Neural progenitor cell (in vitro differentiated cells): ENCODE data around the gene PALB2. TPM values are rescaled to one million over a fixed set of nuclear protein-coding genes. Genes with fewer than 3 reads are reported as not detected.

Experiments used
- DNase-seq: peaks from one replicate; pipeline ENCODE4 v3.0.0-alpha.2; 2016; ENCODE audit warnings: low spot score
- H2AFZ ChIP-seq: fragments of 200-600 bp; sonication (generic); replicated peaks from 2 replicates; pipeline ENCODE4 v1.6.1; 2016; ENCODE audit warnings: antibody characterized with exemption
- H3F3A ChIP-seq: fragments of 200-600 bp; sonication (generic); 2 replicates; pipeline ENCODE4 v1.6.1; 2016; ENCODE audit warnings: antibody characterized with exemption, low read depth
- H3K27ac ChIP-seq: fragments of 200-600 bp; sonication (generic); 2 replicates; pipeline ENCODE4 v1.5.1; 2016; ENCODE audit warnings: mild to moderate bottlenecking
- H3K27me3 ChIP-seq: fragments of 200-600 bp; sonication (generic); 2 replicates; pipeline ENCODE4 v1.6.1; 2016; ENCODE audit warnings: mild to moderate bottlenecking, moderate library complexity
- H3K36me3 ChIP-seq: fragments of 200-600 bp; sonication (generic); 2 replicates; pipeline ENCODE4 v1.5.1; 2016
- H3K4me1 ChIP-seq: fragments of 200-600 bp; sonication (generic); 2 replicates; pipeline ENCODE4 v1.6.1; 2016; ENCODE audit warnings: mixed run types
- H3K4me2 ChIP-seq: fragments of 200-600 bp; sonication (generic); 2 replicates; pipeline ENCODE4 v1.6.1; 2016
- H3K4me3 ChIP-seq: fragments of 200-600 bp; sonication (generic); 2 replicates; pipeline ENCODE4 v1.5.1; 2016
- H3K79me2 ChIP-seq: fragments of 200-600 bp; sonication (generic); 2 replicates; pipeline ENCODE4 v1.6.1; 2016; ENCODE audit warnings: low read depth
- H3K9ac ChIP-seq: fragments of 200-600 bp; sonication (generic); 2 replicates; pipeline ENCODE4 v1.6.1; 2016
- H3K9me3 ChIP-seq: fragments of 200-600 bp; sonication (generic); 2 replicates; pipeline ENCODE4 v1.5.1; 2016; ENCODE audit warnings: low read depth
- H4K20me1 ChIP-seq: fragments of 200-600 bp; sonication (generic); 2 replicates; pipeline ENCODE4 v1.6.1; 2016; ENCODE audit warnings: low read depth
- H3K27ac Mint-ChIP-seq: 3 replicates; pipeline ENCODE4 v1.8.0; 2021; ENCODE audit warnings: mixed read lengths
- H3K27me3 Mint-ChIP-seq: 2 replicates; pipeline ENCODE4 v1.8.0; 2022; ENCODE audit warnings: low read depth, mild to moderate bottlenecking, inconsistent platforms, moderate library complexity, mixed read lengths; ENCODE audit not compliant: insufficient read depth
- H3K36me3 Mint-ChIP-seq: 3 replicates; pipeline ENCODE4 v1.8.0; 2021; ENCODE audit warnings: mixed read lengths
- H3K4me1 Mint-ChIP-seq: 3 replicates; pipeline ENCODE4 v1.8.0; 2021; ENCODE audit warnings: mixed read lengths
- H3K4me3 Mint-ChIP-seq: 3 replicates; pipeline ENCODE4 v1.8.0; 2021; ENCODE audit warnings: mild to moderate bottlenecking, moderate library complexity, mixed read lengths
- H3K9me3 Mint-ChIP-seq: 3 replicates; pipeline ENCODE4 v1.8.0; 2020; ENCODE audit warnings: mixed read lengths
- EZH2 ChIP-seq: fragments of 200-600 bp; sonication (generic); IDR thresholded peaks from 2 replicates; pipeline ENCODE4 v1.6.1; 2017; ENCODE audit warnings: antibody characterized with exemption, mild to moderate bottlenecking, moderate library complexity
- EZH2phosphoT487 ChIP-seq: fragments of 200-600 bp; sonication (generic); IDR thresholded peaks from 2 replicates; pipeline ENCODE4 v1.6.1; 2017; ENCODE audit warnings: antibody characterized with exemption
- total RNA-seq: library from RNA; depleted of rRNA; stranded (reverse); fragments of >200 nt; gene quantifications from 2 replicates; pipeline ENCODE4 v1.2.3, GENCODE V29; 2015; ENCODE audit warnings: low replicate concordance
- TF ChIP-seq, protein P1 (sequence below): fragments of 200-600 bp; sonication (generic); IDR thresholded peaks from 2 replicates; pipeline ENCODE4 v1.5.1; 2017; ENCODE audit warnings: antibody characterized with exemption, mild to moderate bottlenecking

The PALB2 gene
- total RNA-seq, 1 donor from 2014 or later: 23.3 TPM

DNA sequence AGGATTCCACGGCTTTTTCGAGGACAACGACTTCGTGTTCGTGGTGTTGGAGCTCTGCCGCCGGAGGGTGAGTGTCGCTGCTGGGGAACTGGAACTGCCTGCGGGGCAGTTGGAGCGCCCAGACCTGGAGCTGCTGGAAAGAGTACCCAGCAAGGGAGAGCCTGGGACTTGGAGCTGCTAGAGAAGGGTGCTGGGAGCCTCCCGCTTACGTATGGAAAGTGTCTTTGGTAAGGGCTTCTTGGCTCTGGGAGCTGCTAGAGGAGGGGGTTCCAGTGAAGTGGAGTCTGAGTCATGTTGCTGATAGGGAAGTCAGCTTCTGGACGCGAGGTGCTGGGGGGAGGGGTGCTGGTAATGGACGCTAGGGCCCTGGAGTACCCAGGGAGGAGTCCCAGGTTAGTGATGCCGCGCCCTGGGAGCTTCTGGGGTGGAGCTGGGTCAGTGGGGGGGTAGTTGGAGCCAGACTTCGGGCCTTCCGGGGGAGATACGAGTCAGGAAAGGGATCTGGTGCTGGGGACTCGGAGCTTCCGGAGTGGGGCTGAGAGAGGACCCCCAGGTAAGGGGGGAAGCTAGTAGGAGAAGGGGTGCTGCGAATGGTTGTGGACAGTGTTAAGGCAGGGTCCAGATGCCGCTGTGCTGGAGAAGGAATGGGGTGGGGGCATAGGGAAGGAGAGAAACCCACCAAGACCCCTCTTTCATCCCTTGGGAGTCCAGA is 38.3 kb upstream of the PALB2 start:
- peaks cover 29% of the 10 kb centered on the region for H3K36me3 Mint-ChIP-seq
- peaks cover 57% of the 10 kb centered on the region for H3K79me2 ChIP-seq

DNA sequence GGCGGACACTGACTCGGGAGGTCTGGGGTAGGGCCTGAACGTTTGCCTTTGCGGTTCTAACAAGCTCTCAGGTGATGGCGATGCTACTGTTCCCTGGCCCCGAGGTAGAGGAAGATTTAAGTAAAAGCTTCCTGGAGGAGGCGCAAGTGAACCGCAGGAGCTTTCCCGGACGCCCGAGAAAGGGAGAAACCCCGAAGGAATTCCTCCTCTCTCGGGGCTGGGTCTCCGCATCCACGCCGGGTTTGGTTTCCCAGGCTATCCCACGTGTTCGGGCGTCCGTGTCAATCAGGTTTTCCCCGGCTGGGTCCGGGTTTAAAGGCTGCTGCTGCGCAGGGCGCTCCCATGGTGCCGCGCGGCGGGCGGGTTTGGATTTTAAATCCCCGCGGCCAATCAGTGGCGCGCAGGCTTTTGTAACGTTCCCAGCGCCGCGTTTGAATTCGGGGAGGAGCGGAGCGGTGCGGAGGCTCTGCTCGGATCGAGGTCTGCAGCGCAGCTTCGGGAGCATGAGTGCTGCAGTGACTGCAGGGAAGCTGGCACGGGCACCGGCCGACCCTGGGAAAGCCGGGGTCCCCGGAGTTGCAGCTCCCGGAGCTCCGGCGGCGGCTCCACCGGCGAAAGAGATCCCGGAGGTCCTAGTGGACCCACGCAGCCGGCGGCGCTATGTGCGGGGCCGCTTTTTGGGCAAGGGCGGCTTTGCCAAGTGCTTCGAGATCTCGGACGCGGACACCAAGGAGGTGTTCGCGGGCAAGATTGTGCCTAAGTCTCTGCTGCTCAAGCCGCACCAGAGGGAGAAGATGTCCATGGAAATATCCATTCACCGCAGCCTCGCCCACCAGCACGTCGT is 37.5 kb upstream of the PALB2 start, which contains the start of gene PLK1:
Gene PLK1, plus strand, starts transcription at position 460 of the 844 bp plus-strand sequence. Its CDS starts 44 bp downstream, at position 504.
- TF ChIP-seq EZH2phosphoT487 (no peak), EZH2 (no peak)
- TF ChIP-seq, protein P1, sequence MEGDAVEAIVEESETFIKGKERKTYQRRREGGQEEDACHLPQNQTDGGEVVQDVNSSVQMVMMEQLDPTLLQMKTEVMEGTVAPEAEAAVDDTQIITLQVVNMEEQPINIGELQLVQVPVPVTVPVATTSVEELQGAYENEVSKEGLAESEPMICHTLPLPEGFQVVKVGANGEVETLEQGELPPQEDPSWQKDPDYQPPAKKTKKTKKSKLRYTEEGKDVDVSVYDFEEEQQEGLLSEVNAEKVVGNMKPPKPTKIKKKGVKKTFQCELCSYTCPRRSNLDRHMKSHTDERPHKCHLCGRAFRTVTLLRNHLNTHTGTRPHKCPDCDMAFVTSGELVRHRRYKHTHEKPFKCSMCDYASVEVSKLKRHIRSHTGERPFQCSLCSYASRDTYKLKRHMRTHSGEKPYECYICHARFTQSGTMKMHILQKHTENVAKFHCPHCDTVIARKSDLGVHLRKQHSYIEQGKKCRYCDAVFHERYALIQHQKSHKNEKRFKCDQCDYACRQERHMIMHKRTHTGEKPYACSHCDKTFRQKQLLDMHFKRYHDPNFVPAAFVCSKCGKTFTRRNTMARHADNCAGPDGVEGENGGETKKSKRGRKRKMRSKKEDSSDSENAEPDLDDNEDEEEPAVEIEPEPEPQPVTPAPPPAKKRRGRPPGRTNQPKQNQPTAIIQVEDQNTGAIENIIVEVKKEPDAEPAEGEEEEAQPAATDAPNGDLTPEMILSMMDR: peak; percentile 53
- Histone ChIP-seq H2AFZ (peak within 1 kb of the TSS; percentile 80), H3K27ac (peak within 1 kb of the TSS; percentile 15), H3K4me2 (peak within 1 kb of the TSS; percentile 85), H3K4me3 (peak within 1 kb of the TSS; percentile 95), H3K4me1 (peaks cover 31% of the 10 kb centered on the region), H3K27me3 (no peaks in the 10 kb centered on the region), H3F3A (peaks cover 35% of the 10 kb centered on the region), H3K36me3 (peaks cover 4% of the 10 kb centered on the region), H4K20me1 (peaks cover 49% of the 10 kb centered on the region), H3K79me2 (peaks cover 49% of the 10 kb centered on the region), H3K9ac (peak within 1 kb of the TSS; percentile 67), H3K9me3 (no peaks in the 10 kb centered on the region)
- H3K4me3 Mint-ChIP-seq: peak within 1 kb of the TSS; percentile 98
- DNase-seq: peak; percentile 96
- peak within 1 kb of the TSS; percentile 88 for H3K27ac Mint-ChIP-seq
- H3K4me1 Mint-ChIP-seq: peaks cover 25% of the 10 kb centered on the region
- H3K27me3 Mint-ChIP-seq: peaks cover 5% of the 10 kb centered on the region
- H3K36me3 Mint-ChIP-seq: peaks cover 22% of the 10 kb centered on the region
- H3K9me3 Mint-ChIP-seq: no peaks in the 10 kb centered on the region

More for the DNA sequence above, 38.3 kb upstream of the PALB2 start:
- peak overlapping the region; percentile 56 for H2AFZ ChIP-seq
- peaks cover 4% of the 10 kb centered on the region for H3K36me3 ChIP-seq
- H3K27ac ChIP-seq: no peak overlapping the region
- H3K4me2 ChIP-seq: peak overlapping the region; percentile 85
- DNase-seq: peak; percentile 50
- TF ChIP-seq, protein P1: no peak
- TF ChIP-seq EZH2phosphoT487 (no peak), EZH2 (no peak)
- Mint-ChIP-seq H3K4me1 (peaks cover 25% of the 10 kb centered on the region), H3K9me3 (no peaks in the 10 kb centered on the region), H3K27me3 (peaks cover 6% of the 10 kb centered on the region), H3K27ac (peak overlapping the region; percentile 85), H3K4me3 (peak overlapping the region; percentile 98)
- H3K4me1 ChIP-seq: peaks cover 23% of the 10 kb centered on the region
- H3K4me3 ChIP-seq: peak overlapping the region; percentile 95
- H3K27me3 ChIP-seq: no peaks in the 10 kb centered on the region
- peak overlapping the region; percentile 67 for H3K9ac ChIP-seq
- no peaks in the 10 kb centered on the region for H3K9me3 ChIP-seq
- peaks cover 27% of the 10 kb centered on the region for H3F3A ChIP-seq
- peaks cover 53% of the 10 kb centered on the region for H4K20me1 ChIP-seq

- H3K27me3 ChIP-seq: no peaks in the 10 kb centered on the region
- peaks cover 33% of the 10 kb centered on the region for H3K79me2 ChIP-seq
- Mint-ChIP-seq H3K9me3 (no peaks in the 10 kb centered on the region), H3K4me3 (peak overlapping the region; percentile 98), H3K27ac (no peak overlapping the region), H3K27me3 (peaks cover 4% of the 10 kb centered on the region), H3K36me3 (peaks cover 17% of the 10 kb centered on the region), H3K4me1 (peaks cover 28% of the 10 kb centered on the region)
- H4K20me1 ChIP-seq: peaks cover 40% of the 10 kb centered on the region
- H3K9me3 ChIP-seq: no peaks in the 10 kb centered on the region
- no peak overlapping the region for H3K27ac ChIP-seq
- DNase-seq: no peak
- no peak overlapping the region for H3K9ac ChIP-seq
- peaks cover under 1% of the 10 kb centered on the region for H3K36me3 ChIP-seq
- TF ChIP-seq EZH2phosphoT487 (no peak), EZH2 (no peak)
- TF ChIP-seq, protein P1: no peak
- H3K4me3 ChIP-seq: no peak overlapping the region
- peaks cover 47% of the 10 kb centered on the region for H3F3A ChIP-seq
- peaks cover 38% of the 10 kb centered on the region for H3K4me1 ChIP-seq
- no peak overlapping the region for H3K4me2 ChIP-seq
- no peak overlapping the region for H2AFZ ChIP-seq
These were observed 35.9 kb upstream of the PALB2 start for GRCh38 chr16:23676924-23677480.
